Choroid plexus epithelial cell (primary cell): ENCODE results near the gene KCNB1.

Experiments used
- DNase-seq: peaks from one replicate; pipeline ENCODE4 v3.0.0-alpha.2; 2010; ENCODE audit warnings: low read depth
- H3K4me3 ChIP-seq: 2 replicates; pipeline ENCODE4 v1.5.1; 2011; ENCODE audit warnings: low read depth, mild to moderate bottlenecking, control low read depth, low read length, moderate library complexity
- CTCF ChIP-seq: conservative IDR thresholded peaks from 2 replicates; pipeline ENCODE4 v1.5.1; 2011; ENCODE audit warnings: low read depth, mild to moderate bottlenecking, control low read depth, inconsistent platforms, low read length, moderate library complexity

Gene KCNB1

GRCh38 chr20:49380337-49380780, 102.1 kb downstream of the KCNB1 start:
- TF ChIP-seq CTCF, result no peak
- DNase-seq, result no peak
- no peak overlapping the region for H3K4me3 ChIP-seq

- DNase-seq, result no peak
- no peak overlapping the region for H3K4me3 ChIP-seq
- no peak for TF ChIP-seq CTCF
These were observed 103.1 kb downstream of the KCNB1 start for GRCh38 chr20:49379338-49379737.

GRCh38 chr20:49377326-49377725, 105.1 kb downstream of the KCNB1 start:
- TF ChIP-seq CTCF, result no peak
- no peak for DNase-seq

GRCh38 chr20:49375170-49375569, 107.3 kb downstream of the KCNB1 start:
- TF ChIP-seq CTCF, result no peak
- H3K4me3 ChIP-seq, result no peak overlapping the region
- no peak for DNase-seq

More at GRCh38 chr20:49377326-49377725, 105.1 kb downstream of the KCNB1 start:
- no peak overlapping the region for H3K4me3 ChIP-seq

GRCh38 chr20:49372095-49372734, 110.3 kb downstream of the KCNB1 start:
- DNase-seq, result no peak
- H3K4me3 ChIP-seq, result no peak overlapping the region
- TF ChIP-seq CTCF, result no peak

GRCh38 chr20:49368596-49368995, 113.9 kb downstream of the KCNB1 start:
- DNase-seq, result no peak
- no peak for TF ChIP-seq CTCF
- H3K4me3 ChIP-seq, result no peak overlapping the region

- TF ChIP-seq CTCF, result no peak
- no peak for DNase-seq
- H3K4me3 ChIP-seq, result no peak overlapping the region
These were observed 115.4 kb downstream of the KCNB1 start for GRCh38 chr20:49367113-49367512.
